ENCODE results near the gene PRKCH. TPM values are rescaled to one million over a fixed set of nuclear protein-coding genes. Genes with fewer than 3 reads are reported as not detected.

Gene PRKCH
- total RNA-seq, 1 donor from 2014 or later = 9.0 TPM

- Mint-ChIP-seq H3K9me3 (no peaks in the 10 kb centered on the region), H3K27me3 (ENCODE audit: low read depth) (no peaks in the 10 kb centered on the region), H3K4me3 (no peak overlapping the region), H3K4me1 (peaks cover 32% of the 10 kb centered on the region), H3K27ac (no peak overlapping the region), H3K36me3 (no peaks in the 10 kb centered on the region)
- TF ChIP-seq CTCF (IDR thresholded peaks at IDR 0.05; ENCODE audit: unreplicated experiment) = no peak
- DNase-seq (ENCODE audit: low spot score in 2 of 2, unreplicated experiment in 2 of 2) = no peak
Observed at GRCh38 chr14:61544448-61545330, 223.3 kb downstream of the PRKCH start.

GRCh38 chr14:61545726-61546455 lies 224.5 kb downstream of the PRKCH start:
- no peak for DNase-seq (ENCODE audit: low spot score in 2 of 2, unreplicated experiment in 2 of 2)
- Mint-ChIP-seq H3K4me3 (no peak overlapping the region), H3K4me1 (peaks cover 27% of the 10 kb centered on the region), H3K36me3 (no peaks in the 10 kb centered on the region), H3K27me3 (ENCODE audit: low read depth) (no peaks in the 10 kb centered on the region), H3K27ac (no peak overlapping the region), H3K9me3 (no peaks in the 10 kb centered on the region)
- TF ChIP-seq CTCF (IDR thresholded peaks at IDR 0.05; ENCODE audit: unreplicated experiment) = no peak

GRCh38 chr14:61547186-61548069 lies 226.0 kb downstream of the PRKCH start:
- Mint-ChIP-seq H3K9me3 (no peaks in the 10 kb centered on the region), H3K27me3 (ENCODE audit: low read depth) (no peaks in the 10 kb centered on the region), H3K36me3 (no peaks in the 10 kb centered on the region), H3K4me1 (peaks cover 27% of the 10 kb centered on the region), H3K27ac (peak overlapping the region; percentile 92), H3K4me3 (no peak overlapping the region)
- TF ChIP-seq CTCF (IDR thresholded peaks at IDR 0.05; ENCODE audit: unreplicated experiment) = no peak
- DNase-seq (ENCODE audit: low spot score in 2 of 2, unreplicated experiment in 2 of 2) = no peak

GRCh38 chr14:61549425-61549824 lies 228.0 kb downstream of the PRKCH start:
- no peaks in the 10 kb centered on the region for H3K9me3 Mint-ChIP-seq

More at GRCh38 chr14:61549425-61549824, 228.0 kb downstream of the PRKCH start:
- no peak for DNase-seq (ENCODE audit: low spot score in 2 of 2, unreplicated experiment in 2 of 2)
- no peak for TF ChIP-seq CTCF (IDR thresholded peaks at IDR 0.05; ENCODE audit: unreplicated experiment)
- Mint-ChIP-seq H3K27me3 (ENCODE audit: low read depth) (no peaks in the 10 kb centered on the region), H3K4me3 (no peak overlapping the region), H3K4me1 (peaks cover 18% of the 10 kb centered on the region), H3K36me3 (no peaks in the 10 kb centered on the region), H3K27ac (no peak overlapping the region)
